HCT116 (cell line): ENCODE measurements around the gene ARHGEF12. TPM values are rescaled to one million over a fixed set of nuclear protein-coding genes. Genes with fewer than 3 reads are reported as not detected.

Experiments used
- ATAC-seq: fragments of 200-7000 bp; cut with Tn5 transposase; 2 replicates; pipeline ENCODE4 v1.9.1; 2020; ENCODE audit warnings: mild to moderate bottlenecking, moderate library complexity
- BruUV-seq: library from RNA; stranded (reverse); fragments of 400-500 nt; replicated peaks from 2 replicates; lab custom pipeline; 2021; lab: Mats Ljungman, UMichigan
- CTCF ChIA-PET: fragments of 300-600 bp; sonication (Branson Sonifier 250); formaldehyde crosslinking; loops from one replicate; lab custom pipeline; 2021; ENCODE audit warnings: antibody characterized with exemption; lab: Charles Lee
- POLR2A ChIA-PET: fragments of 300-600, 350-600 bp; sonication (Branson Sonifier 250); formaldehyde crosslinking; loops from one replicate; lab custom pipeline; 2021; ENCODE audit warnings: antibody characterized with exemption; lab: Charles Lee
- RAD21 ChIA-PET, 2 experiments: fragments of 300-600 bp; sonication (Branson Sonifier 250); formaldehyde crosslinking; loops; one replicate each; lab custom pipeline; 2023; ENCODE audit warnings: low total read pairs in 2 of 2; ENCODE audit not compliant: uncharacterized antibody in 2 of 2, unreplicated experiment in 2 of 2, low non-redundant PET in 1 of 2; lab: Charles Lee
- DNase-seq: peaks from one replicate; pipeline ENCODE4 v3.0.0-alpha.2; 2010; ENCODE audit warnings: low read depth, low spot score
- H2AFZ ChIP-seq: fragments of 200-600 bp; shearing (Covaris generic), sonication (generic); 2 replicates; pipeline ENCODE4 v1.6.1; 2017; ENCODE audit warnings: low read depth, mixed run types, mixed read lengths, antibody characterized with exemption, low read length; ENCODE audit not compliant: poor library complexity, severe bottlenecking
- H3K27ac ChIP-seq: 2 replicates; pipeline ENCODE4 v1.5.1; 2012; ENCODE audit warnings: low read depth, low read length
- H3K27me3 ChIP-seq: fragments of 200-600 bp; sonication (generic); 2 replicates; pipeline ENCODE4 v1.6.1; 2016; ENCODE audit warnings: mixed run types, low read length, mixed read lengths; ENCODE audit not compliant: insufficient read depth
- H3K36me3 ChIP-seq, 2 experiments: fragments of 200-500 bp in 1 of 2; fragments of 200-600 bp in 1 of 2; sonication (Bioruptor generic) in 1 of 2; sonication (generic) in 1 of 2; 2 replicates each; pipeline versions ENCODE4 v1.5.1 to v1.6.1; 2014 to 2016; ENCODE audit warnings: low read length in 2 of 2, inconsistent platforms in 1 of 2, mixed read lengths in 1 of 2, mixed run types in 1 of 2; ENCODE audit not compliant: insufficient read depth in 2 of 2, control insufficient read depth in 1 of 2
- H3K4me1 ChIP-seq, 2 experiments: fragments of 200-600 bp in 1 of 2; sonication (generic) in 1 of 2; 2 replicates each; pipeline versions ENCODE4 v1.5.1 to v1.6.1; 2012 to 2017; ENCODE audit warnings: low read length in 2 of 2, inconsistent platforms in 1 of 2, mild to moderate bottlenecking in 1 of 2, mixed read lengths in 1 of 2, mixed run types in 1 of 2, moderate library complexity in 1 of 2; ENCODE audit not compliant: insufficient read depth in 2 of 2, control insufficient read depth in 1 of 2
- H3K4me2 ChIP-seq: fragments of 200-600 bp; sonication (generic); 2 replicates; pipeline ENCODE4 v1.6.1; 2017; ENCODE audit warnings: mixed run types, low read length, mixed read lengths
- H3K4me3 ChIP-seq, 2 experiments: fragments of 200-600 bp in 1 of 2; sonication (generic) in 1 of 2; replicated peaks in 1 of 2; 2 replicates each; pipeline ENCODE4 v1.5.1; 2011 to 2016; ENCODE audit warnings: low read length in 2 of 2, control low read depth in 1 of 2, low read depth in 1 of 2, mild to moderate bottlenecking in 1 of 2, mixed read lengths in 1 of 2, mixed run types in 1 of 2
- H3K79me2 ChIP-seq: fragments of 200-600 bp; sonication (generic); 2 replicates; pipeline ENCODE4 v1.6.1; 2017; ENCODE audit warnings: mild to moderate bottlenecking, mixed run types, low read length, moderate library complexity, mixed read lengths; ENCODE audit not compliant: insufficient read depth
- H3K9ac ChIP-seq: fragments of 200-600 bp; sonication (generic); 2 replicates; pipeline ENCODE4 v1.6.1; 2016; ENCODE audit warnings: low read length, mixed read lengths
- H3K9me2 ChIP-seq: fragments of 200-600 bp; sonication (generic), shearing (Covaris generic); 2 replicates; pipeline ENCODE4 v1.6.1; 2017; ENCODE audit warnings: mixed run types, mild to moderate bottlenecking, moderate library complexity; ENCODE audit not compliant: insufficient read depth
- H3K9me3 ChIP-seq, 2 experiments: fragments of 200-500 bp in 1 of 2; fragments of 200-600 bp in 1 of 2; sonication (Bioruptor generic) in 1 of 2; sonication (generic) in 1 of 2; 2 replicates each; pipeline ENCODE4 v1.6.1; 2014 to 2017; ENCODE audit warnings: low read length in 2 of 2, mixed read lengths in 2 of 2, inconsistent platforms in 1 of 2, low read depth in 1 of 2, mild to moderate bottlenecking in 1 of 2, mixed run types in 1 of 2, moderate library complexity in 1 of 2; ENCODE audit not compliant: control insufficient read depth in 1 of 2, insufficient read depth in 1 of 2
- H4K20me1 ChIP-seq: fragments of 200-600 bp; sonication (generic), shearing (Covaris generic); 2 replicates; pipeline ENCODE4 v1.6.1; 2017; ENCODE audit warnings: mixed run types, mild to moderate bottlenecking, moderate library complexity; ENCODE audit not compliant: insufficient read depth
- CBX3 ChIP-seq: IDR thresholded peaks from 2 replicates; pipeline ENCODE4 v1.6.1; 2012; ENCODE audit warnings: low read depth
- CEBPB ChIP-seq: IDR thresholded peaks from 2 replicates; pipeline ENCODE4 v1.6.1; 2012; ENCODE audit warnings: low read depth
- ELF1 ChIP-seq: IDR thresholded peaks from 2 replicates; pipeline ENCODE4 v1.6.1; 2012; ENCODE audit warnings: low read depth, borderline replicate concordance
- EZH2 ChIP-seq: fragments of 200-600 bp; sonication (generic); IDR thresholded peaks from 2 replicates; pipeline ENCODE4 v1.6.1; 2017; ENCODE audit warnings: antibody characterized with exemption, mixed run types
- EZH2phosphoT487 ChIP-seq: fragments of 200-600 bp; IDR thresholded peaks from 2 replicates; pipeline ENCODE4 v1.6.1; 2018; ENCODE audit warnings: antibody characterized with exemption, borderline replicate concordance
- FOSL1 ChIP-seq: IDR thresholded peaks from 2 replicates; pipeline ENCODE4 v1.6.1; 2012; ENCODE audit warnings: low read depth
- JUND ChIP-seq: IDR thresholded peaks from 2 replicates; pipeline ENCODE4 v1.6.1; 2012
- POLR2A ChIP-seq: IDR thresholded peaks from 2 replicates; pipeline ENCODE4 v1.7.0; 2011; ENCODE audit warnings: borderline replicate concordance; ENCODE audit not compliant: insufficient read depth, insufficient read length; ENCODE audit errors: extremely low read depth
- POLR2AphosphoS5 ChIP-seq: IDR thresholded peaks from 2 replicates; pipeline ENCODE4 v1.6.1; 2011; ENCODE audit warnings: mild to moderate bottlenecking, low read depth, low read length, moderate library complexity
- RAD21 ChIP-seq: IDR thresholded peaks from 2 replicates; pipeline ENCODE4 v1.6.1; 2012; ENCODE audit warnings: low read depth, mild to moderate bottlenecking
- SP1 ChIP-seq: IDR thresholded peaks from 2 replicates; pipeline ENCODE4 v1.6.1; 2012; ENCODE audit warnings: low read depth
- SRF ChIP-seq: IDR thresholded peaks from 2 replicates; pipeline ENCODE4 v1.6.1; 2012; ENCODE audit warnings: low read depth
- TCF7L2 ChIP-seq: IDR thresholded peaks from 2 replicates; pipeline ENCODE4 v1.7.0; 2011; ENCODE audit warnings: borderline replicate concordance, inconsistent platforms; ENCODE audit not compliant: insufficient read depth, insufficient read length; ENCODE audit errors: extremely low read depth
- YY1 ChIP-seq: IDR thresholded peaks from 2 replicates; pipeline ENCODE4 v1.6.1; 2011; ENCODE audit warnings: low read length, low read depth, moderate library complexity, mild to moderate bottlenecking; ENCODE audit not compliant: insufficient replicate concordance; ENCODE audit errors: extremely low read depth
- ZFX ChIP-seq: fragments of 450-650 bp; IDR thresholded peaks from 2 replicates; pipeline ENCODE4 v1.6.1; 2017
- ZNF274 ChIP-seq: fragments of 200-500 bp; sonication (Bioruptor generic); IDR thresholded peaks from 2 replicates; pipeline ENCODE4 v1.6.1; 2014; ENCODE audit warnings: mild to moderate bottlenecking, low read depth, low read length, inconsistent platforms
- intact Hi-C: fragments of 100-400 bp; cut with micrococcal nuclease; formaldehyde crosslinking; loops from 2 replicates; pipeline ENCODE4 v1.10.0; 2022
- total RNA-seq: library from RNA; stranded (reverse); gene quantifications from one replicate; pipeline ENCODE4 v1.2.1, GENCODE V29; 2021; ENCODE audit not compliant: unreplicated experiment
- TF ChIP-seq, protein P1 (sequence below): IDR thresholded peaks from 2 replicates; pipeline ENCODE4 v1.6.1; 2012
- TF ChIP-seq, protein P2 (sequence below): IDR thresholded peaks from 2 replicates; pipeline ENCODE4 v1.6.1; 2012
- TF ChIP-seq, protein P3 (sequence below): IDR thresholded peaks from 2 replicates; pipeline ENCODE4 v1.6.1; 2011; ENCODE audit warnings: mild to moderate bottlenecking, low read length, moderate library complexity; ENCODE audit not compliant: insufficient replicate concordance; ENCODE audit errors: extremely low read depth

The ARHGEF12 gene
- total RNA-seq, 1 experiment from 2014 or later = 81.4 TPM

DNA sequence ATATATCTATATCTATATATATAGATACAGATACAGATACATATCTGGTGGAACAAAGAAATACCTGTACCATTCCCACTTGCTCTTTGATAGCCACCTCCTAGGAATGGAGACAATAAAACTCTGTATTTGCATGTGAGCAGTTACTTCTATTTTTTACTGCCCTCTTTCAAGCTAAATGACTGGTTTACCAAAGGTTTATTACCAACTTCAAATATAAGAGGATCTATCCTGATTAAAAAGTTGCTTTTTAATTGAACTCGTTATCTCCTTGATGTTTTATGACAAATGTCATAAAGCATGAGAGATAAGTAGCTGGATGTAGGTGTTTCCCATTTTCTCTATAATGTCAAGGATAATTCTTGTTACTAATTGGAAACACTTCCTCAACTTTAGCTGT is 153.6 kb downstream of the ARHGEF12 start:
- Histone ChIP-seq H3K4me1 (no peaks in the 10 kb centered on the region), H3K27me3 (no peaks in the 10 kb centered on the region), H3K9ac (no peak overlapping the region), H3K9me3 (no peaks in the 10 kb centered on the region), H3K9me2 (no peaks in the 10 kb centered on the region), H2AFZ (no peak overlapping the region), H3K4me3 (no peak overlapping the region), H3K36me3 (peaks cover 7 to 8% of the 10 kb centered on the region in 2 experiments; a peak in 1 of 4 replicates), H3K4me2 (no peak overlapping the region), H4K20me1 (no peaks in the 10 kb centered on the region), H3K79me2 (no peaks in the 10 kb centered on the region), H3K27ac (no peak overlapping the region)
- RAD21 ChIA-PET = no interaction called here
- ATAC-seq (no peak), DNase-seq (no peak)
- CTCF ChIA-PET = no interaction called here
- no TSS peak for BruUV-seq
- no peak for TF ChIP-seq FOSL1
- POLR2A ChIA-PET = no interaction called here
- intact Hi-C loops = no loop called here

DNA sequence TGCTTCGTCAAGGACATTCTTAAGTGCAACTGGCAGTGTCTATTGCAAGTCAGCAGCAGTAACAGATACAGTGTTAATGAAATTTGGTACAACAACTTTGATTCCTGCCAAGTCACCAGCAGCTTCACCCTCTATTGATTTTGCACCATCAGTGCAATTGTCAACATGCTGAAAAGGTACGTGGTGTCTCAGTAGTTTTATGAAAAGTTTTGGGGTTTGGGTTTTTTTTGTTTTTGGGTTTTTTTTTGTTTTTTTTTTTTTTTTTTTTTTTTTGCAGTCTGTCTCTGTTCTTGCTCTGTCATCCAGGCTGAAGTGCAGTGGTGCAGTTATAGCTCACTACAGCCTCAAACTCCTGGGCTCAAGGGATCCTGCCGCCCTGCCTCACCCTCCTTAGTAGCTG is 156.3 kb downstream of the ARHGEF12 start:
- CTCF ChIA-PET = no interaction called here
- BruUV-seq = no TSS peak

More for the DNA sequence above, 156.3 kb downstream of the ARHGEF12 start:
- Histone ChIP-seq H3K36me3 (no peaks in the 10 kb centered on the region), H3K27me3 (no peaks in the 10 kb centered on the region), H3K4me2 (no peak overlapping the region), H2AFZ (no peak overlapping the region), H3K9me3 (no peaks in the 10 kb centered on the region), H3K4me1 (peaks cover 4 to 9% of the 10 kb centered on the region in 2 experiments; a peak in 3 of 4 replicates), H3K27ac (no peak overlapping the region), H3K9ac (no peak overlapping the region), H3K9me2 (no peaks in the 10 kb centered on the region), H3K79me2 (no peaks in the 10 kb centered on the region), H4K20me1 (no peaks in the 10 kb centered on the region)
- ATAC-seq = no peak; the same call in 1 of the 2 replicates
- ChIA-PET RAD21 (no interaction called here), POLR2A (no interaction called here)
- intact Hi-C loops = no loop called here
- TF ChIP-seq ZNF274 (no peak), JUND (no peak), POLR2AphosphoS5 (no peak), TCF7L2 (no peak), CBX3 (no peak), SRF (no peak), RAD21 (no peak), EZH2 (no peak), SP1 (no peak), FOSL1 (no peak), ZFX (no peak), YY1 (no peak), EZH2phosphoT487 (no peak), ELF1 (no peak), POLR2A (no peak), CEBPB (no peak)
- TF ChIP-seq, protein P1, sequence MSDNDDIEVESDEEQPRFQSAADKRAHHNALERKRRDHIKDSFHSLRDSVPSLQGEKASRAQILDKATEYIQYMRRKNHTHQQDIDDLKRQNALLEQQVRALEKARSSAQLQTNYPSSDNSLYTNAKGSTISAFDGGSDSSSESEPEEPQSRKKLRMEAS = no peak
- TF ChIP-seq, protein P2, sequence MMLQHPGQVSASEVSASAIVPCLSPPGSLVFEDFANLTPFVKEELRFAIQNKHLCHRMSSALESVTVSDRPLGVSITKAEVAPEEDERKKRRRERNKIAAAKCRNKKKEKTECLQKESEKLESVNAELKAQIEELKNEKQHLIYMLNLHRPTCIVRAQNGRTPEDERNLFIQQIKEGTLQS = no peak
- TF ChIP-seq, protein P3, sequence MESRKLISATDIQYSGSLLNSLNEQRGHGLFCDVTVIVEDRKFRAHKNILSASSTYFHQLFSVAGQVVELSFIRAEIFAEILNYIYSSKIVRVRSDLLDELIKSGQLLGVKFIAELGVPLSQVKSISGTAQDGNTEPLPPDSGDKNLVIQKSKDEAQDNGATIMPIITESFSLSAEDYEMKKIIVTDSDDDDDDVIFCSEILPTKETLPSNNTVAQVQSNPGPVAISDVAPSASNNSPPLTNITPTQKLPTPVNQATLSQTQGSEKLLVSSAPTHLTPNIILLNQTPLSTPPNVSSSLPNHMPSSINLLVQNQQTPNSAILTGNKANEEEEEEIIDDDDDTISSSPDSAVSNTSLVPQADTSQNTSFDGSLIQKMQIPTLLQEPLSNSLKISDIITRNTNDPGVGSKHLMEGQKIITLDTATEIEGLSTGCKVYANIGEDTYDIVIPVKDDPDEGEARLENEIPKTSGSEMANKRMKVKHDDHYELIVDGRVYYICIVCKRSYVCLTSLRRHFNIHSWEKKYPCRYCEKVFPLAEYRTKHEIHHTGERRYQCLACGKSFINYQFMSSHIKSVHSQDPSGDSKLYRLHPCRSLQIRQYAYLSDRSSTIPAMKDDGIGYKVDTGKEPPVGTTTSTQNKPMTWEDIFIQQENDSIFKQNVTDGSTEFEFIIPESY = no peak
- TF ChIP-seq, all 23 proteins: peak for 0
- DNase-seq = no peak
- no peak overlapping the region for H3K4me3 ChIP-seq
